H9 (cell line): ENCODE data around the gene FAM90A26. TPM values are rescaled to one million over a fixed set of nuclear protein-coding genes. Genes with fewer than 3 reads are reported as not detected.

Experiments used
- DNase-seq: peaks from one replicate; pipeline ENCODE4 v3.0.0-alpha.2; 2017
- H2AFZ ChIP-seq: one replicate; pipeline ENCODE4 v1.6.1; 2013; ENCODE audit warnings: mild to moderate bottlenecking, low read length, control low read depth, moderate library complexity
- H2AK5ac ChIP-seq: 2 replicates; pipeline ENCODE4 v1.6.1; 2013; ENCODE audit warnings: low read length, control low read depth, mixed read lengths; ENCODE audit not compliant: insufficient read length
- H2BK120ac ChIP-seq: one replicate; pipeline ENCODE4 v1.6.1; 2013; ENCODE audit warnings: low read depth, mild to moderate bottlenecking, low read length, control low read depth, inconsistent platforms; ENCODE audit not compliant: poor library complexity, severe bottlenecking
- H2BK12ac ChIP-seq: 2 replicates; pipeline ENCODE4 v1.6.1; 2013; ENCODE audit warnings: low read length, control low read depth, mixed read lengths, low read depth; ENCODE audit not compliant: insufficient read length
- H2BK15ac ChIP-seq: 2 replicates; pipeline ENCODE4 v1.6.1; 2013; ENCODE audit warnings: low read depth, low read length, control low read depth
- H2BK20ac ChIP-seq: one replicate; pipeline ENCODE4 v1.6.1; 2013; ENCODE audit warnings: low read depth, mild to moderate bottlenecking, low read length, control low read depth, inconsistent platforms; ENCODE audit not compliant: poor library complexity, severe bottlenecking
- H2BK5ac ChIP-seq: 2 replicates; pipeline ENCODE4 v1.6.1; 2013; ENCODE audit warnings: low read length, control low read depth, mixed read lengths; ENCODE audit not compliant: insufficient read length
- H3K14ac ChIP-seq: 2 replicates; pipeline ENCODE4 v1.6.1; 2013; ENCODE audit warnings: low read length, control low read depth; ENCODE audit not compliant: insufficient read depth
- H3K18ac ChIP-seq: 2 replicates; pipeline ENCODE4 v1.6.1; 2013; ENCODE audit warnings: low read depth, mild to moderate bottlenecking, mixed read lengths, low read length, control low read depth; ENCODE audit not compliant: insufficient read length
- H3K23ac ChIP-seq: 2 replicates; pipeline ENCODE4 v1.6.1; 2013; ENCODE audit warnings: low read length, control low read depth, mixed read lengths, low read depth; ENCODE audit not compliant: insufficient read length
- H3K23me2 ChIP-seq: 2 replicates; pipeline ENCODE4 v1.6.1; 2013; ENCODE audit warnings: low read depth, mild to moderate bottlenecking, mixed read lengths, low read length, control low read depth; ENCODE audit not compliant: insufficient read length, poor library complexity, severe bottlenecking
- H3K27ac ChIP-seq: 2 replicates; pipeline ENCODE4 v1.5.1; 2013; ENCODE audit warnings: low read length, control low read depth, mixed read lengths, low read depth; ENCODE audit not compliant: insufficient read length
- H3K27me3 ChIP-seq: 2 replicates; pipeline ENCODE4 v1.6.1; 2013; ENCODE audit warnings: low read length, control low read depth, inconsistent platforms; ENCODE audit not compliant: insufficient read depth
- H3K4ac ChIP-seq: 2 replicates; pipeline ENCODE4 v1.6.1; 2013; ENCODE audit warnings: low read depth, mild to moderate bottlenecking, control low read depth, inconsistent platforms, low read length, moderate library complexity
- H3K4me1 ChIP-seq: 2 replicates; pipeline ENCODE4 v1.6.1; 2013; ENCODE audit warnings: low read length, control low read depth, inconsistent platforms; ENCODE audit not compliant: insufficient read depth
- H3K4me2 ChIP-seq: 2 replicates; pipeline ENCODE4 v1.6.1; 2013; ENCODE audit warnings: low read length, control low read depth, mixed read lengths; ENCODE audit not compliant: insufficient read length, insufficient read depth
- H3K56ac ChIP-seq: 2 replicates; pipeline ENCODE4 v1.6.1; 2013; ENCODE audit warnings: low read depth, mild to moderate bottlenecking, mixed read lengths, low read length, control low read depth; ENCODE audit not compliant: insufficient read length
- H3K79me1 ChIP-seq: 2 replicates; pipeline ENCODE4 v1.6.1; 2013; ENCODE audit warnings: low read depth, mild to moderate bottlenecking, moderate library complexity, low read length, control low read depth, inconsistent platforms; ENCODE audit not compliant: insufficient read depth, poor library complexity, severe bottlenecking
- H3K79me2 ChIP-seq: 2 replicates; pipeline ENCODE4 v1.6.1; 2013; ENCODE audit warnings: low read length, control low read depth, inconsistent platforms; ENCODE audit not compliant: insufficient read depth
- H3K9ac ChIP-seq: 2 replicates; pipeline ENCODE4 v1.6.1; 2013; ENCODE audit warnings: low read length, control low read depth, mixed read lengths; ENCODE audit not compliant: insufficient read length; ENCODE audit errors: extremely low read depth
- H3K9me3 ChIP-seq: one replicate; pipeline ENCODE4 v1.6.1; 2013; ENCODE audit warnings: low read depth, low read length, inconsistent platforms; ENCODE audit not compliant: control insufficient read depth
- H3T11ph ChIP-seq: one replicate; pipeline ENCODE4 v1.6.1; 2013; ENCODE audit warnings: mild to moderate bottlenecking, low read length, control low read depth, inconsistent platforms
- H4K20me1 ChIP-seq: one replicate; pipeline ENCODE4 v1.6.1; 2013; ENCODE audit not compliant: control insufficient read depth, insufficient read length, insufficient read depth
- H4K5ac ChIP-seq: 2 replicates; pipeline ENCODE4 v1.6.1; 2013; ENCODE audit warnings: low read depth, mild to moderate bottlenecking, mixed read lengths, low read length, control low read depth; ENCODE audit not compliant: insufficient read length
- H4K8ac ChIP-seq: replicated peaks from 2 replicates; pipeline ENCODE4 v1.6.1; 2013; ENCODE audit warnings: low read length, control low read depth, mixed read lengths, low read depth; ENCODE audit not compliant: insufficient read length
- H4K91ac ChIP-seq: 2 replicates; pipeline ENCODE4 v1.6.1; 2013; ENCODE audit warnings: low read depth, mild to moderate bottlenecking, moderate library complexity, mixed read lengths, low read length, control low read depth; ENCODE audit not compliant: insufficient read length
- H3K27ac Mint-ChIP-seq, 3 experiments: 2 replicates in 2 of 3; 3 replicates in 1 of 3; pipeline ENCODE4 v1.8.0; 2020 to 2021; ENCODE audit warnings: mixed read lengths in 3 of 3, mild to moderate bottlenecking in 1 of 3, moderate library complexity in 1 of 3
- H3K27me3 Mint-ChIP-seq: 2 replicates; pipeline ENCODE4 v1.8.0; 2021; ENCODE audit warnings: low read depth, mild to moderate bottlenecking, moderate library complexity, mixed read lengths
- H3K36me3 Mint-ChIP-seq, 3 experiments: 2 replicates in 2 of 3; 3 replicates in 1 of 3; pipeline ENCODE4 v1.8.0; 2020 to 2021; ENCODE audit warnings: low read depth in 3 of 3, mixed read lengths in 3 of 3; ENCODE audit not compliant: insufficient read depth in 1 of 3
- H3K4me1 Mint-ChIP-seq, 2 experiments: 2 replicates each; pipeline ENCODE4 v1.8.0; 2020; ENCODE audit warnings: mixed read lengths in 2 of 2
- H3K4me3 Mint-ChIP-seq, 2 experiments: 2 replicates in 1 of 2; 3 replicates in 1 of 2; pipeline ENCODE4 v1.8.0; 2020 to 2021; ENCODE audit warnings: mild to moderate bottlenecking in 2 of 2, mixed read lengths in 2 of 2, moderate library complexity in 1 of 2
- H3K9me3 Mint-ChIP-seq, 2 experiments: 2 replicates in 1 of 2; 3 replicates in 1 of 2; pipeline ENCODE4 v1.8.0; 2020; ENCODE audit warnings: mild to moderate bottlenecking in 2 of 2, mixed read lengths in 2 of 2, moderate library complexity in 1 of 2
- CTCF ChIP-seq: fragments of 200-600 bp; sonication (generic); conservative IDR thresholded peaks from 3 replicates; pipeline ENCODE4 v1.8.0; 2021; ENCODE audit warnings: antibody characterized with exemption, mild to moderate bottlenecking
- WGBS: extraction: QIAGEN DNeasy Blood & Tissue Kit; methylation state at CpG from one replicate; pipeline ENCODE4 v1.1.7; 2013; ENCODE audit warnings: missing lambda C conversion rate, low lambda C conversion rate, mixed read lengths; ENCODE audit not compliant: insufficient read length; ENCODE audit errors: extremely low coverage; 5-methylcytosine and 5-hydroxymethylcytosine counted together
- total RNA-seq: library from RNA; stranded (reverse); gene quantifications from 2 replicates; pipeline ENCODE4 v1.2.1, GENCODE V29; 2021

FAM90A26 gene
- total RNA-seq, 1 experiment from 2014 or later = not detected

GRCh38 chr4:9143421-9144080, 26.7 kb upstream of the FAM90A26 start:
- Histone ChIP-seq H3K23me2 (no peaks in the 10 kb centered on the region), H3K14ac (no peak overlapping the region), H3K27ac (no peak overlapping the region), H2BK12ac (no peak overlapping the region), H4K5ac (no peak overlapping the region), H3K4me1 (no peaks in the 10 kb centered on the region), H3K56ac (no peak overlapping the region), H2AK5ac (no peak overlapping the region), H2BK120ac (no peak overlapping the region), H3K4me2 (no peak overlapping the region), H2BK15ac (no peak overlapping the region), H3K27me3 (no peaks in the 10 kb centered on the region), H3K18ac (no peak overlapping the region), H4K8ac (no peak overlapping the region), H3T11ph (no peak overlapping the region), H4K91ac (no peak overlapping the region), H3K79me2 (no peaks in the 10 kb centered on the region), H3K79me1 (no peaks in the 10 kb centered on the region), H2AFZ (no peak overlapping the region), H3K9ac (no peak overlapping the region), H3K23ac (no peak overlapping the region), H3K9me3 (peaks cover under 1% of the 10 kb centered on the region), H3K4ac (no peak overlapping the region), H2BK5ac (no peak overlapping the region), H2BK20ac (no peak overlapping the region), H4K20me1 (no peaks in the 10 kb centered on the region)
- no CpG with 5 or more reads among the region's 27 CpGs for WGBS
- H3K27me3 Mint-ChIP-seq = no peaks in the 10 kb centered on the region
- peaks cover 10 to 51% of the 10 kb centered on the region in 2 experiments for H3K9me3 Mint-ChIP-seq
- peaks cover 15 to 21% (median 20%) of the 10 kb centered on the region in 3 experiments; a peak in 6 of 7 replicates for H3K36me3 Mint-ChIP-seq
- TF ChIP-seq CTCF = no peak
- H3K27ac Mint-ChIP-seq = no peak overlapping the region
- no peak for DNase-seq
- no peak overlapping the region for H3K4me3 Mint-ChIP-seq
- no peaks in the 10 kb centered on the region for H3K4me1 Mint-ChIP-seq
